ENCODE results near the gene FBXO31. TPM values are rescaled to one million over a fixed set of nuclear protein-coding genes. Genes with fewer than 3 reads are reported as not detected.

FBXO31 gene
- total RNA-seq, 1 experiment from 2014 or later: 40.4 TPM

DNA sequence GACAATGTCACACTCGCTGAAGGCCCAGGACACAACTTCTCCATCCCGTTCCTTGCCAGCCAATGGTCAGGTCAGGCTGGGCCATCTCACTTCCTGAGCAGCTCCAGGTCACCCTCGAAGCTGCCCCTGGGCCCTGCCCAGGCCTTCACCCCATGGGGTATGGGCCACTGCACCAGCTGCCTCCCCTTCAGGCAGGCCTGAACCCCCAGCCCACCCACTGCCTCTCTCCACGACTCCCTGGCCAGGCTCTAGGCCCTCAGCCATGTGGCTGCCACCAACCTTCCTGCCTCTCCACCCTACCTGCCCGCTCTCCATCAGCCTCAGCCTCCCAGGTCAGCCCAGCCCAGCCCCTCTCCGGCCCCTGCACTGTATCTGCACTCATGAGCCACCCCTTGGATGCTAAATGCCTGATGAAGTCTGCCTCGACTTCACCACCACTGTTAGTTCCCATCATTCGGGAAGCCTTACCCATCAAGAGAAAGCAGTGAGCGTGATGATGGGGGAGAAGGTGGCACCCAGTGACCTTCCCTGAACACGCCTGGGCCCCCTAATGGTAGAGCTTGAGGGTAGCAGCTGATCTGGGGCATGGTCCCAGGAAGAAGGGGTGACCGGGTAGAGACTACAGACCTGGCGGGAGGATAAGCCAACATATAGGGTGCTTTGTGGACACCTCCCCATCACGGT is 35.5 kb downstream of the FBXO31 start:
- H3K4me3 Mint-ChIP-seq (ENCODE audit: low read depth, unreplicated experiment): no peak overlapping the region
- no TSS peak for BruUV-seq (replicated peaks)
- TF ChIP-seq, protein P1, sequence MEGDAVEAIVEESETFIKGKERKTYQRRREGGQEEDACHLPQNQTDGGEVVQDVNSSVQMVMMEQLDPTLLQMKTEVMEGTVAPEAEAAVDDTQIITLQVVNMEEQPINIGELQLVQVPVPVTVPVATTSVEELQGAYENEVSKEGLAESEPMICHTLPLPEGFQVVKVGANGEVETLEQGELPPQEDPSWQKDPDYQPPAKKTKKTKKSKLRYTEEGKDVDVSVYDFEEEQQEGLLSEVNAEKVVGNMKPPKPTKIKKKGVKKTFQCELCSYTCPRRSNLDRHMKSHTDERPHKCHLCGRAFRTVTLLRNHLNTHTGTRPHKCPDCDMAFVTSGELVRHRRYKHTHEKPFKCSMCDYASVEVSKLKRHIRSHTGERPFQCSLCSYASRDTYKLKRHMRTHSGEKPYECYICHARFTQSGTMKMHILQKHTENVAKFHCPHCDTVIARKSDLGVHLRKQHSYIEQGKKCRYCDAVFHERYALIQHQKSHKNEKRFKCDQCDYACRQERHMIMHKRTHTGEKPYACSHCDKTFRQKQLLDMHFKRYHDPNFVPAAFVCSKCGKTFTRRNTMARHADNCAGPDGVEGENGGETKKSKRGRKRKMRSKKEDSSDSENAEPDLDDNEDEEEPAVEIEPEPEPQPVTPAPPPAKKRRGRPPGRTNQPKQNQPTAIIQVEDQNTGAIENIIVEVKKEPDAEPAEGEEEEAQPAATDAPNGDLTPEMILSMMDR (IDR thresholded peaks at IDR 0.05; ENCODE audit: unreplicated experiment): peak; percentile 26
- H3K4me1 Mint-ChIP-seq (ENCODE audit: low read depth, unreplicated experiment): no peaks in the 10 kb centered on the region
- no peaks in the 10 kb centered on the region for H3K9me3 Mint-ChIP-seq (ENCODE audit: low read depth, unreplicated experiment)
- intact Hi-C loops (cut with micrococcal nuclease; ENCODE audit: unreplicated experiment): no loop called here
- CTCF ChIA-PET: interaction anchor here (0.7 to 1.6 kb wide), 2 partner anchors 35 to 420 kb away, joined by 3 to 6 read pairs; no protein-coding TSS in a partner anchor
- peaks cover 38% of the 10 kb centered on the region for H3K36me3 Mint-ChIP-seq (ENCODE audit: insufficient read depth, unreplicated experiment)
- DNase-seq: no peak
- H3K27ac Mint-ChIP-seq (ENCODE audit: unreplicated experiment): no peak overlapping the region
- H3K27me3 Mint-ChIP-seq (ENCODE audit: unreplicated experiment): no peaks in the 10 kb centered on the region

DNA sequence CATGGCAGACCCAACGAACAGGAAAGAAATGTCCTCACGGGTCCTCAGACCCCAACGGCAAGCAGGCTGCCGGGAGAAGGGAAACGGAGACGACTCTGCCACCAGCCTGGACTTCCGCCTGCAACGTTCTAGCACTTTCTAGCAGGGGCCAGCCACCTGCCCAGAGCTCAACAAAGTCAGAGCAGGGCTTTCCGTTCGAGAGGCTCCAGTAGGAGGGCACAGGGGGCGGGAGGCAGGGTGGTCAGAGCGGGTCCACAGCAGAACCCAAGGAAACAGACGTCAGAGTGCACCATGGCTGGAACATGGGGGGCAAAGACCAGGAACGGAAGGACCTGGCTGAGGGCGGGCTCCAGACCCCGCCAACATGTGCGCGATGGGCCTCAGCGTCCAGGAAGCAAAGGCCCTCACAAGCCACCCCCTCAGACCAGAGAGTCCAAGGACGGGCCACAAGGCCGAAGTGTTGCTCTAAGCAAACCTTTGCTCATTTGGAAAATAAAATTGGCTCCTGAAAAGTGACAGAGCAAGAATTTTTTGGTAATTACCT is 37.0 kb downstream of the FBXO31 start:
- DNase-seq: no peak
- intact Hi-C loops (cut with micrococcal nuclease; ENCODE audit: unreplicated experiment): no loop called here
- Mint-ChIP-seq H3K9me3 (ENCODE audit: low read depth, unreplicated experiment) (no peaks in the 10 kb centered on the region), H3K27ac (ENCODE audit: unreplicated experiment) (no peak overlapping the region), H3K36me3 (ENCODE audit: insufficient read depth, unreplicated experiment) (peaks cover 42% of the 10 kb centered on the region), H3K27me3 (ENCODE audit: unreplicated experiment) (no peaks in the 10 kb centered on the region), H3K4me1 (ENCODE audit: low read depth, unreplicated experiment) (no peaks in the 10 kb centered on the region), H3K4me3 (ENCODE audit: low read depth, unreplicated experiment) (no peak overlapping the region)
- CTCF ChIA-PET: no interaction called here
- TF ChIP-seq, protein P1 (IDR thresholded peaks at IDR 0.05; ENCODE audit: unreplicated experiment): no peak
- BruUV-seq (replicated peaks): no TSS peak

DNA sequence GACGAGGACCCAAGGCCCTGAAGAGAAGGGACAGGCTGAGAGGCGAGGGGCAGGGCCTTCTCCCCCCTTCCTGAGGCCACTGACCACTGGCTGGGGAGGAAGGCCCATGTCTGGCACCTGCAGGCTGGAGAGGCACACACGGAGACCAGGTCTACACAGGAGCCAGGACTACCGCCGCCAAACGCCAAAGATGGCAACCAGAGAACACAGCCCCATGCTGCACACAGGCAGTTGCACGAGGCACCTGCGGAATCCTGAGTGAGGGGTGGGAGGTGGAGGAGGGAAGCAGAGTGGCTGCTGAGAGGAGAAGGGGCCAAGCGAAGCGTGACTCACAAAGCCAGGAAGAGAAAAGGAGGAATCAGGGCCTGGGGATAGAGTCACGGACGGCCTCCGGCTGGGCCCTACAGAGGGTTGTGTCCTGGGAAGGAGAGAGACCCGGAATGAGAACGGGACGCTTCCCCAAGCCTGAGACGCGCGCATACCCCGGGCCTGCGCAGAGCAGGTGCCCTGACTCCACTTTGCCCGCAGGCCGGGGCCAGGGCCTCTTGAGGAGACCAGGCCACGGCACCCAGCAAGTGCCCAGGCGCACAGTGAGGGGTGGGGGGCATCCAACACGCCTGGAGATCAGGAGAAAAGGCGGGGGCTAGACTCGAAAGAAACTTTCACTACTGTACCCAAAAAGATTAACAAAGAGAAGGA is 37.7 kb downstream of the FBXO31 start:
- H3K27ac Mint-ChIP-seq (ENCODE audit: unreplicated experiment): no peak overlapping the region

DNA sequence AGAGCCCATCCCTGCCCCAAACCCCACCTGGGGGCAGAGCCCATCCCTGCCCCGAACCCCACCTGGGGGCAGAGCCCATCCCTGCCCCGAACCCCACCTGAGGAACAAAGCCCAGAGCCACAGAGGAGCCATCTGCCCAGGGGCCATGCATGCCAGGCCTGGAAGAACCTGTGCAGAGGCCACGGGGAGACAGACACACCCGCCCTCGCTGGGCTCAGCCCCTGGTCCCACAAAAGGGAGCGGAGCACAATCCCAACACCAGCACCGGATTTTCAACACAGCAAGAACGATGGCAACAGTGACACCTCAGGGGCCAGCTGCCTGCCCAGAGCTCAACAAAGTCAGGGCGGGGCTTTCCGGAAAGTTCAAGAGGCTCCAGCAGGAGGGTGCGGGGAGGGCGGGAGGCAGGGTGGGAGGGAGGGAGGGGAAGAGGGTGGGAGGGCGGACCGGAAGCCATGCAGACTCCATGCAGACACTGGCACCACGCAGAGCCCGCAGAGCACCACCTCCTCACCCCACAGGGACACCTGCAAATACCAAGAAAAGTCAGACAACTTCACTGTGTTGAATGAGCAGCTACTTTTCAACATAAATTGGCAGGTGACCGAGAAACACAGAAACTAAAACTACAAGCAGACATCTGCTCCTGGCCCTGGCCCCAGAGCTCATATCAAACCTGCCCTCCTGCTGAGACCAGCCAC is 38.5 kb downstream of the FBXO31 start:
- Mint-ChIP-seq H3K9me3 (ENCODE audit: low read depth, unreplicated experiment) (no peaks in the 10 kb centered on the region), H3K4me3 (ENCODE audit: low read depth, unreplicated experiment) (no peak overlapping the region), H3K27me3 (ENCODE audit: unreplicated experiment) (no peaks in the 10 kb centered on the region), H3K36me3 (ENCODE audit: insufficient read depth, unreplicated experiment) (peaks cover 42% of the 10 kb centered on the region), H3K4me1 (ENCODE audit: low read depth, unreplicated experiment) (no peaks in the 10 kb centered on the region), H3K27ac (ENCODE audit: unreplicated experiment) (no peak overlapping the region)
- CTCF ChIA-PET: no interaction called here
- BruUV-seq (replicated peaks): no TSS peak
- no peak for DNase-seq
- TF ChIP-seq, protein P1 (IDR thresholded peaks at IDR 0.05; ENCODE audit: unreplicated experiment): no peak
- intact Hi-C loops (cut with micrococcal nuclease; ENCODE audit: unreplicated experiment): no loop called here

More for the DNA sequence above, 37.7 kb downstream of the FBXO31 start:
- TF ChIP-seq, protein P1 (IDR thresholded peaks at IDR 0.05; ENCODE audit: unreplicated experiment): no peak
- no peak overlapping the region for H3K4me3 Mint-ChIP-seq (ENCODE audit: low read depth, unreplicated experiment)
- DNase-seq: no peak
- CTCF ChIA-PET: no interaction called here
- no peaks in the 10 kb centered on the region for H3K4me1 Mint-ChIP-seq (ENCODE audit: low read depth, unreplicated experiment)
- no TSS peak for BruUV-seq (replicated peaks)
- H3K36me3 Mint-ChIP-seq (ENCODE audit: insufficient read depth, unreplicated experiment): peaks cover 42% of the 10 kb centered on the region
- intact Hi-C loops (cut with micrococcal nuclease; ENCODE audit: unreplicated experiment): no loop called here
- H3K27me3 Mint-ChIP-seq (ENCODE audit: unreplicated experiment): no peaks in the 10 kb centered on the region
- no peaks in the 10 kb centered on the region for H3K9me3 Mint-ChIP-seq (ENCODE audit: low read depth, unreplicated experiment)
